GM21786 (cell line): Measurements from ENCODE around the gene HCAR3.
"Not testable (repeated sequence)": the region's sequence is repeated elsewhere in the genome, so short reads cannot be mapped to it uniquely, and the experiment has no call there.

Experiments
- ATAC-seq: cut with Tn5 transposase; IDR thresholded peaks from one replicate; pipeline ENCODE4 v1.9.1; 2021; ENCODE audit not compliant: unreplicated experiment

HCAR3 gene

DNA sequence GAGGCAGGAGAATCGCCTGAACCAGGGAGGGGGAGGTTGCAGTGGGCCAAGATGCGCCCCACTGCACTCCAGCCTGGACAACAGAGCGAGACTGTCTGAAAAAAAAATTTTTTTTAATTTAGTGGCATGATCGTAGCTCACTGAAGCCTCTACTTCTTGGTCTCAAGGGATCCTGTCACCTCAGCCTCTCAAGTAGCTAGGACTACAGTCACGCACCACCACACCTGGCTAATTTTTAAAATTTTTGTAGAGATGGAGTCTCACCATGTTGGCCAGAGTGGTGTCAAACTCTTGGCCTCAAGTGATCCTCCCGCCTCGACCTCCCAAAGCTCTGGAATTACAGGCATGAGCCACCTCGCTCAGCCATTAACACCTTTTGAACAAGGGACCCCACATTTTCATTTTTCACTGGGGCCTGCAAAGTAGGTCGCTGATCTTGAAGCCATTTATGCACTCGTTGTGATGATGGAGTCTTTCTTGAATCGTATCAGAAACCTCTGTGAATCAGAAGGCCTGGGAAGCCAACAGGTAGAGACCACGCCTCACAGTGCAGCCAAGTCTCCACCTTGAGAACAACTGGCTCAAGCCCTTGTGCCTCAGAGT is 8.1 kb upstream of the HCAR3 start:
- no peak for ATAC-seq

GRCh38 chr12:122722387-122722786 is 5.8 kb upstream of the HCAR3 start:
- no peak for ATAC-seq

GRCh38 chr12:122721057-122721545 is 4.5 kb upstream of the HCAR3 start:
- ATAC-seq = no peak

DNA sequence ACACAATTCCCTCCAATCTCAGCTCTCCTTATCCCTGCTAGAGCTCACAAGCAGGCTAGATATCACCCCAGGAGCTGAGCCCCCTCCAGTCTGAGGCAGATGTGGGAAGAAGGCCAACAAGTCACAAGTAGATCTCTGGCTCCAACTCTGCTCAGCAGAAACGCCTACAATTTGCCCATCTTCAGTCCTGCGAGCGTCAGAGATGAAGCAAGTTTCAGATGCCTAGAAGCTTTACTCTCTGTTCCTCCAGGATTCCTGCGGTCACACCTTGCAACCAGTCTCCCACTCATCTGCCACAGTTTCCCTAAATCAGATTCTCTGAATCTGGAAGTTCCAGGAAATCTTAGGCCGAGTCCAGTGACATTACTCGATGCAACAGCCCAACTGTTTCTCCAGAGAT is 1.4 kb downstream of the HCAR3 start:
- not testable (repeated sequence) for ATAC-seq

DNA sequence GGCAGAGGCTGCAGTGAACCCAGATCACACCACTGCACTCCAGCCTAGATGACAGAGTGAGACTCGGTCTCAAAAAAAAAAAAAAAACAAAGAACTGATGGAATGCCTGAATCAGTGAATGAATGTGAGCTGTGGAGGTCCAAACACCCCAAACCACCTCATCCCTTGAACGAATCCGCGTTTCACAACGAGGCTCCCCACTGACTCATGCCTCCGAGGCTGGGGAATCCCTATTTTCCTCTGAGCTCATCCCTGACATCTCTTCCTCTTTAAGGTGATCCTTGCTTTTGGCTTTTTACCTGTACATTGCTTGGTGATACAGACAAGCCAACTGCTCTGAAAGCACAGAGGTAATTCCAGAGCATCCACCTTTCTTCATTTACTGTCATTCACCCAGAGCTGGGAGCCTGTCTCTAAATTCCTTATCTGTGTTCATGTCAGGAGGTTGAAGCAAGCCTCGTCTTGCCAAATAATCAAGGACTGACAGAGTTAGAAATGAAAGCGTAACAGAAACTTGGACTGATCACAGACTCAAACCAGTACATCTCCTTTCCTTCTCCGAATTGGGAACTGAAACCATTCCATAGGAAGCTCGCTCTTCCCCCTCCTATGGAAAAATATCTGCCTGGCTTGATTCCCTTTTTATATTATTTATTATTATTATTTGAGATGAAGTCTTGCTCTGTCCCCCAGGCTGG is 3.0 kb downstream of the HCAR3 start:
- not testable (repeated sequence) for ATAC-seq

DNA sequence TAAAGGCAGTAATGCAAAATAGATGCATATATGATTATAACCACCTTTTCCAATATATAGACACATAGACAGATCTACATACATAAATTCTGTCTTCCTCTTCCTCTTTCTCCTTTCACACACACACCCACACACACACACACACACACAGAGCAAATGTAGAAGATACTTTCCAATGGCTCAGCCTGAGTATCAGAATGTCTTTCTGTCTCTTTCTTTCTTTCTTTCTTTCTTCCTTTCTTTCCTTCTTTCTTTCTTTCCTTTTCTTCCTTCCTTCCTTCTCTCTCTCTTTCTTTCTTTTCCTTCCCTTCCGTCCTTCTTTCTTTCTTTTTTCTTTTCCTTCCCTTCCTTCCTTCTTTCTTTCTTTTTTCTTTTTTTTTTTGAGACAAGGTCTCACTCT is 5.3 kb downstream of the HCAR3 start:
- ATAC-seq = not testable (repeated sequence)

- not testable (repeated sequence) for ATAC-seq
Observed at GRCh38 chr12:122710341-122710740, 6.3 kb downstream of the HCAR3 start.

DNA sequence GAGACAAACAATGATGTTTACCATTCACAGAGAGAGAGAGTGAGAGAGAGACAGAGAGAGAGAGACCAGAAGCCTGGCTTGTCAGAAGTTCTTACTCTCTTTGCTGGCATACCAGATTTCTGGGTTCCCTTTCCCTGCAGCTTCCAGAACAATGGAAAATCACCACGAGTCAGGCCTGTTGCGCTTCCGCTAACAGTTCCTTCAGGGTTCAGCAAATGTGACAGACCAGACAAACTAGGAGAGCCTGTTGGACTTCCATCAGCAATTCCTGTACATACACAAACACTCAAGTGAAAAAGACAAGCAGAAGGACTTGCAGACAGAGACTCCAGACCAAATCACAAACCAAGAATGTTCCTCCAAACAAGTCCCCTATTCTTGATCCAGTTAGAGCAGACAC is 7.3 kb downstream of the HCAR3 start:
- ATAC-seq = not testable (repeated sequence)

DNA sequence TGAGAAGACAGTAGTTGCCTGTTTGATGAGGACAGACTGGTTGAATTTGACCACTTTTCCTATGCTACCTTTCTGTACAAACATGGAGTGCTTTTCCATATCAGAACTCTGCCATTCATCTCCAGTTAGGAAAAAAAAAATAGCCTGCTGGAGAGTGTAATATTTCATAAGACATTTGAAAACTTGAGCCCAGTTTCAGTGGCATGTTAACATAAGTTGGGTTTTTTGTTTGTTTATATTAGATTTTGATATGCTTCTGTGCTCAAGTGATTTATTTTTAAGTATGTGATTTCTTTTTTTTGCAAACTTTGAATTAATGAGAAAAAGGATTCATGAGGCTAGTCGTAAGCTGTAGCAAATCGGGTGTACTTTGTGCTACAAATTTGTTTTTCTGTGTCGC is 12.8 kb downstream of the HCAR3 start:
- ATAC-seq = not testable (repeated sequence)

DNA sequence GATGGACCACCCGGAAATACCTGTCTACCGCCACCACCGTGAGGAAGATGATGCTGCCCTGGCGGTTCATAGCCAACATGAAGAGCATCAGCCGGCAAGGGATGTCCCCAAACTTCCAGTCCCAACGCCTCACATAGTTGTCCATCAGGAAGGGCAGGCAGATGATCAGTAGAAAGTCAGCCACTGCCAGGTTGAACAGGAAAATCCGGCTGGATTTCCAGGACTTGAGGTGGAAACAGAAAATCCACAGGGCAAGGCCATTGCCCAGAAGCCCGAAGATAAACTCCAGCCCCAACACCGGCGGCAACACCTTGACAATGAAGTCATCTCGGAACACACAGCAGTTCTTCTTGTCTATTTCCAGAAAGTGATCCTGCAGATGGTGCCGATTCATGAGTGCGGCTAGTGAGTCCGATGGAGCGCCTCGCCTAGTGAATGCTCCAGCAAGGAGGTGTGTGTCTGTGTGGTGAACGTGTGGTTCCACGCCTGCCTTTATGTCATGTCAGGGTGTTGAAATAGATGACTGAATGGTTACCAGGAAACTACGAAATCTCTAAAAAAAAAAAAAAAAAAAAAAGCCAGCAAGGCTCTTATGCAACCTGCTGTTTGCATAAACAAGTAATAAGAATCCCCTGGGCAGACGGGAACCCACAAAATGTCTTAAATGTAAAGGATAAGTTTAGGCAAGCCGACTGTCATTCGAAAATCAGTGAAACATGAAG is 13.6 kb downstream of the HCAR3 start, which contains the start of gene HCAR2:
TSS of gene HCAR2 (minus strand) at position 468 of the 722 bp plus-strand sequence. CDS start at position 394, 74 bp downstream.
- ATAC-seq = not testable (repeated sequence)

DNA sequence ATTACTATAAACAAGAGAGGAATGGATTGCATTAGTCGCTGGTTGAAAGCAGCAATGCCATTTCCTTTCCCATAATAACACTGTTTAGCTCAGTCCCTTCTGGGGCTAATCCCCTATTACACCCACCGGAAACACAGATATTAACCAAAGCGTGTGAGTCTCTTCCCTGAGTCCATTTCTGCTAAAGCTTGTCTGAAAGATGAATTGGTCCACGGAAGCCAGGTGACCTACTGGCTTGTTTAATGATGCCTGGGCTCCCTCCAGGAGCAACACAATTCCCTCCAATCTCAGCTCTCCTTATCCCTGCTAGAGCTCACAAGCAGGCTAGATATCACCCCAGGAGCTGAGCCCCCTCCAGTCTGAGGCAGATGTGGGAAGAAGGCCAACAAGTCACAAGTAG is 15.1 kb downstream of the HCAR3 start:
- ATAC-seq = not testable (repeated sequence)

DNA sequence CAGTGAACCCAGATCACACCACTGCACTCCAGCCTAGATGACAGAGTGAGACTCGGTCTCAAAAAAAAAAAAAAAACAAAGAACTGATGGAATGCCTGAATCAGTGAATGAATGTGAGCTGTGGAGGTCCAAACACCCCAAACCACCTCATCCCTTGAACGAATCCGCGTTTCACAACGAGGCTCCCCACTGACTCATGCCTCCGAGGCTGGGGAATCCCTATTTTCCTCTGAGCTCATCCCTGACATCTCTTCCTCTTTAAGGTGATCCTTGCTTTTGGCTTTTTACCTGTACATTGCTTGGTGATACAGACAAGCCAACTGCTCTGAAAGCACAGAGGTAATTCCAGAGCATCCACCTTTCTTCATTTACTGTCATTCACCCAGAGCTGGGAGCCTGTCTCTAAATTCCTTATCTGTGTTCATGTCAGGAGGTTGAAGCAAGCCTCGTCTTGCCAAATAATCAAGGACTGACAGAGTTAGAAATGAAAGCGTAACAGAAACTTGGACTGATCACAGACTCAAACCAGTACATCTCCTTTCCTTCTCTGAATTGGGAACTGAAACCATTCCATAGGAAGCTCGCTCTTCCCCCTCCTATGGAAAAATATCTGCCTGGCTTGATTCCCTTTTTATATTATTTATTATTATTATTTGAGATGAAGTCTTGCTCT is 16.4 kb downstream of the HCAR3 start:
- not testable (repeated sequence) for ATAC-seq

DNA sequence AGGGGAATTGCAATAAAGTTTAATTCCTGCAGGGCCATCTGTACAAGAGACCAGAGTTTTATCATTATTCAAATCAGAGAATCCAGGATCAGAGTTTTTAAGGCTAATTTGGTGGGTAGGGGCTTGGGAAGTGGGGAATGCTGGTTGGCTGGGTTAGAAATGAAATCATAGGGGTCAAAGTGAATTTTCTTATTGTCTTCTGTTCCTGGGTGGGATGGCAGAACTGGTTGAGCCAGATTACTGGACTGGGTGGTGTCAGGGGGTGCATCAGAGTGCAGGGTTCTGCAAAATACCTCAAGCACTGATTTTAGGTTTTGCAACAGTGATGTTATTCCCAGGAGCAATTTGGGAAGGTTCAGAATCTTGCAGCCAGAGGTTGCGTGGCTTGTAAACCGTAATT is 19.7 kb downstream of the HCAR3 start:
- ATAC-seq = not testable (repeated sequence)

- ATAC-seq = no peak
Observed at GRCh38 chr12:122691566-122691965, 25.0 kb downstream of the HCAR3 start.

DNA sequence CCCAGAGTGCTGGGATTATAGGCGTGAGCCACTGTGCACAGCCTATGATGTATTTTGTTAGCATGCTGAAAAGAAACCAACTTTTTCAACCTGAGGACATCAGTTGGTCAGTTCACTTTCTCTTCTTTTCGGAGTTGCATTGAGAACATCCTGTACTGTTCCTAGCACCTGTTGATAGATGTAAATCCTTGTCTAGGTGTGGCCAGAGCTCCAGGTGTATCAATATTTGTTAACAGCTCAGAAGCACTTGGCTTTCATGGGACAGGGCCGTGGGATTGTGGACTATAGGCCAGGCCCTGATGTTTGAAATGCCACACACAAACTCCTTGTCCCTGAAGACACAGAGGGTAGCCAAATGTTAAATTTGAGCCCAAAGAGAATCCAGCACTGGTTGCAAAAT is 28.3 kb downstream of the HCAR3 start:
- no peak for ATAC-seq

DNA sequence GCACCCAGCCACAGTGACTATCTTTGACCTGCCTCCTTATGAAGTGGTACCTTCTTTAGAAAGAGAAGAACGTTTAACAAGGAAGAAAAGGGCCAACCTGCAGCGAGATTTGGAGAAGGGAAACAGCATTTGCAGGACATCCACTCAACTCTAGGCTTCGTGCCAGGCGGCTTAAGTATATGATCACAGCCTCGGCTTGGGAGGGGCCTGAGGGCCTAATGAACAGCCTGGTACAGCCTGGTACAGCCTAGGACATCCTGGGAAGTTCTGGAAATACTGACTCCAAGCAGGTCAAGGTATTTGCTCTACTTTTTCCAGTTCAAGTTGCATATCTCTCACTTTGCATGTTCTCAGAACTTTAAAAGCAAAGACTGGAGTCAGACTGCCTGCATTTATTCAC is 29.5 kb downstream of the HCAR3 start:
- no peak for ATAC-seq

- ATAC-seq = no peak
Observed at GRCh38 chr12:122686538-122686937, 30.1 kb downstream of the HCAR3 start.

GRCh38 chr12:122684297-122684813 is 32.3 kb downstream of the HCAR3 start:
- no peak for ATAC-seq

DNA sequence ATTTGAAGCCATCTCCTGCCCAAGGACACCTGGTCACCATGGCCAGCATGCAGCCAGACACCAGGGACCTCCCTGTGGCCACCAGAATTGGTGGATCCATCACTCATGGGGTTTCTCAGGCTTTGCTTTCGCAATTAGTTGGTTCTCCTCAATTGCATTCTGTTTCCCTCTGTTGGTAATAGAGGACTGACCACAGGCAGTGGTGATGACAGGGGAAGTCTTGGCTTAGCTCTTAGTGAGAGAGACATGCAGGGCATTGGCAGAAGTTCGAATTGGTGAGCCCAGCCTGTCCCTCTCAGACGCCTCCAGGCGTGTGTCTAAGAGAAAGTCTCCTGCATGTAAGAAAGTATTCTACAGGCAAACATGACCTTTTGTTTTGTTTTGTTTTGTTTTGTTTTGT is 34.8 kb downstream of the HCAR3 start:
- no peak for ATAC-seq

GRCh38 chr12:122680989-122681388 is 35.6 kb downstream of the HCAR3 start:
- not testable (repeated sequence) for ATAC-seq

GRCh38 chr12:122676781-122677180 is 39.8 kb downstream of the HCAR3 start:
- not testable (repeated sequence) for ATAC-seq
